Right lobe of liver (tissue), 4 donors: ENCODE measurements around the gene FABP6.

ENCODE experiments used
- POLR2A ChIP-seq: fragments of 450-650 bp; IDR thresholded peaks from one replicate; pipeline ENCODE4 v1.6.1; 2017; ENCODE audit warnings: antibody characterized with exemption, mild to moderate bottlenecking
- TF ChIP-seq, protein P1 (sequence below), 4 donors: fragments of 200-600 bp in 3 of 4; fragments of 450-650 bp in 1 of 4; IDR thresholded peaks; one replicate each; pipeline versions ENCODE4 v1.5.1 to v1.8.0; 2016 to 2022; ENCODE audit warnings: antibody characterized with exemption in 4 of 4, mild to moderate bottlenecking in 2 of 4
- donor health status: DM: no; HTN: no; CAD: no.
- donor health status: DM: no; HTN: no; CAD: no.
- donor health status: DM: no; HTN: yes; CAD: no.

DNA sequence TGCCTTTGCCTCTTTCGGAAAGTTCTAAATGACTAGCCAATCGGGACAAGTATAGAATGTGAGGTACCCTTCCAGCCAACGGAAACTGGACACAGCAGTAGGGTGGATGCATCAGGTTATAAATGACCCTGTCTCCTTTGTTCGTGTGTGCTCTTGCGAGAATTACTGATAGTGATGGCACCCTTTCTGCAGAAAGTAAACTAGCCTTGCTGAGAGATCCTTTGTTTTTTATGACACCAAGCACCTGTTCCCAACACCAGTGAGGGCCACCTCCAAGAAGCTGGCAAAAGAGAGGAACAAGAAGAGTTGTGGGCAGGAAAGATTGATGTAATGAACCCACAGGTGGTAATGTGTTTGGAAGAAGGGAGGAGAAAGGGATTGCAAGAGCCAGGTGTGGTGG lies 42.8 kb upstream of the FABP6 start:
- TF ChIP-seq, protein P1, sequence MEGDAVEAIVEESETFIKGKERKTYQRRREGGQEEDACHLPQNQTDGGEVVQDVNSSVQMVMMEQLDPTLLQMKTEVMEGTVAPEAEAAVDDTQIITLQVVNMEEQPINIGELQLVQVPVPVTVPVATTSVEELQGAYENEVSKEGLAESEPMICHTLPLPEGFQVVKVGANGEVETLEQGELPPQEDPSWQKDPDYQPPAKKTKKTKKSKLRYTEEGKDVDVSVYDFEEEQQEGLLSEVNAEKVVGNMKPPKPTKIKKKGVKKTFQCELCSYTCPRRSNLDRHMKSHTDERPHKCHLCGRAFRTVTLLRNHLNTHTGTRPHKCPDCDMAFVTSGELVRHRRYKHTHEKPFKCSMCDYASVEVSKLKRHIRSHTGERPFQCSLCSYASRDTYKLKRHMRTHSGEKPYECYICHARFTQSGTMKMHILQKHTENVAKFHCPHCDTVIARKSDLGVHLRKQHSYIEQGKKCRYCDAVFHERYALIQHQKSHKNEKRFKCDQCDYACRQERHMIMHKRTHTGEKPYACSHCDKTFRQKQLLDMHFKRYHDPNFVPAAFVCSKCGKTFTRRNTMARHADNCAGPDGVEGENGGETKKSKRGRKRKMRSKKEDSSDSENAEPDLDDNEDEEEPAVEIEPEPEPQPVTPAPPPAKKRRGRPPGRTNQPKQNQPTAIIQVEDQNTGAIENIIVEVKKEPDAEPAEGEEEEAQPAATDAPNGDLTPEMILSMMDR (IDR thresholded peaks at IDR 0.05), result no peak
- no peak for TF ChIP-seq POLR2A
